GM23338 (cell line): Measurements from ENCODE around the gene DROSHA. TPM values are rescaled to one million over a fixed set of nuclear protein-coding genes. Genes with fewer than 3 reads are reported as not detected.

Experiments
- ATAC-seq: fragments of 200-7000 bp; cut with Tn5 transposase; 3 replicates; pipeline ENCODE4 v1.9.1; 2020
- DNase-seq: peaks from one replicate; pipeline ENCODE4 v3.0.0-alpha.2; 2015; ENCODE audit warnings: low spot score
- H2AFZ ChIP-seq: fragments of 200-600 bp; sonication (generic); 2 replicates; pipeline ENCODE4 v1.8.0; 2016; ENCODE audit warnings: antibody characterized with exemption, mild to moderate bottlenecking, moderate library complexity
- H3F3A ChIP-seq: fragments of 200-600 bp; sonication (generic); replicated peaks from 2 replicates; pipeline ENCODE4 v1.8.0; 2017; ENCODE audit warnings: antibody characterized with exemption, mixed run types, low read depth
- H3K27ac ChIP-seq: fragments of 200-600 bp; sonication (generic); 2 replicates; pipeline ENCODE4 v1.6.1; 2016; ENCODE audit warnings: low read depth
- H3K27me3 ChIP-seq: fragments of 200-600 bp; sonication (generic); 2 replicates; pipeline ENCODE4 v1.8.0; 2016; ENCODE audit warnings: mild to moderate bottlenecking, mixed run types, moderate library complexity; ENCODE audit not compliant: insufficient read depth
- H3K36me3 ChIP-seq: fragments of 200-600 bp; sonication (generic); 2 replicates; pipeline ENCODE4 v1.8.0; 2016; ENCODE audit warnings: mild to moderate bottlenecking; ENCODE audit not compliant: insufficient read depth
- H3K4me1 ChIP-seq: fragments of 200-600 bp; sonication (generic); 2 replicates; pipeline ENCODE4 v1.8.0; 2016; ENCODE audit warnings: mild to moderate bottlenecking, moderate library complexity; ENCODE audit not compliant: insufficient read depth
- H3K4me2 ChIP-seq: fragments of 200-600 bp; sonication (generic); 2 replicates; pipeline ENCODE4 v1.7.1; 2017; ENCODE audit warnings: mixed run types
- H3K4me3 ChIP-seq: fragments of 200-600 bp; sonication (generic); 2 replicates; pipeline ENCODE4 v1.6.1; 2016; ENCODE audit warnings: mixed run types
- H3K79me2 ChIP-seq: fragments of 200-600 bp; sonication (generic); replicated peaks from 2 replicates; pipeline ENCODE4 v1.8.0; 2017; ENCODE audit warnings: mild to moderate bottlenecking; ENCODE audit not compliant: insufficient read depth
- H3K9me2 ChIP-seq: fragments of 200-600 bp; sonication (generic); 2 replicates; pipeline ENCODE4 v1.8.0; 2017; ENCODE audit not compliant: insufficient read depth
- H4K20me1 ChIP-seq: fragments of 200-600 bp; sonication (generic); replicated peaks from 2 replicates; pipeline ENCODE4 v1.8.0; 2017; ENCODE audit warnings: mild to moderate bottlenecking; ENCODE audit not compliant: insufficient read depth
- H3K27ac Mint-ChIP-seq: 2 replicates; pipeline ENCODE4 v1.8.0; 2020; ENCODE audit warnings: inconsistent platforms, mild to moderate bottlenecking, moderate library complexity, mixed read lengths
- H3K27me3 Mint-ChIP-seq: 3 replicates; pipeline ENCODE4 v1.8.0; 2022; ENCODE audit warnings: low read depth, mild to moderate bottlenecking, moderate library complexity, mixed read lengths, inconsistent platforms; ENCODE audit not compliant: insufficient read depth, poor library complexity
- H3K36me3 Mint-ChIP-seq: 3 replicates; pipeline ENCODE4 v1.8.0; 2021; ENCODE audit warnings: low read depth, mild to moderate bottlenecking, inconsistent platforms, moderate library complexity, mixed read lengths
- H3K4me1 Mint-ChIP-seq: 3 replicates; pipeline ENCODE4 v1.8.0; 2020; ENCODE audit warnings: mild to moderate bottlenecking, inconsistent platforms, mixed read lengths
- H3K4me3 Mint-ChIP-seq: 3 replicates; pipeline ENCODE4 v1.8.0; 2021; ENCODE audit warnings: moderate library complexity, mild to moderate bottlenecking, inconsistent platforms, mixed read lengths
- H3K9me3 Mint-ChIP-seq: 3 replicates; pipeline ENCODE4 v1.8.0; 2020; ENCODE audit warnings: moderate library complexity, mild to moderate bottlenecking, inconsistent platforms, mixed read lengths
- CREB1 ChIP-seq: fragments of 250-450 bp; sonication (Bioruptor Pico); IDR thresholded peaks from 2 replicates; pipeline ENCODE4 v1.5.0; 2020; ENCODE audit warnings: low read depth, mild to moderate bottlenecking, moderate library complexity
- CTCF ChIP-seq, 2 experiments: fragments of 200-600 bp in 1 of 2; sonication (generic) in 1 of 2; conservative IDR thresholded peaks; 2 replicates each; pipeline versions ENCODE4 v1.5.1 to v1.6.1; 2016 to 2017; ENCODE audit warnings: antibody characterized with exemption in 2 of 2, low read depth in 2 of 2, mild to moderate bottlenecking in 2 of 2, moderate library complexity in 1 of 2
- EZH2 ChIP-seq: fragments of 200-600 bp; sonication (generic); IDR thresholded peaks from one replicate; pipeline ENCODE4 v1.8.0; 2017; ENCODE audit warnings: antibody characterized with exemption, mild to moderate bottlenecking, low read depth; ENCODE audit not compliant: unreplicated experiment
- EZH2phosphoT487 ChIP-seq: fragments of 200-600 bp; sonication (generic); IDR thresholded peaks from one replicate; pipeline ENCODE4 v1.8.1; 2018; ENCODE audit warnings: antibody characterized with exemption; ENCODE audit not compliant: unreplicated experiment
- JUNB ChIP-seq: IDR thresholded peaks from one replicate; pipeline ENCODE4 v1.6.1; 2016; ENCODE audit warnings: antibody characterized with exemption; ENCODE audit not compliant: unreplicated experiment
- NANOG ChIP-seq: IDR thresholded peaks from 2 replicates; pipeline ENCODE4 v1.6.1; 2016; ENCODE audit warnings: antibody characterized with exemption, borderline replicate concordance
- POLR2AphosphoS5 ChIP-seq: IDR thresholded peaks from 2 replicates; pipeline ENCODE4 v1.6.1; 2016; ENCODE audit warnings: antibody characterized with exemption, low read depth
- REST ChIP-seq: IDR thresholded peaks from one replicate; pipeline ENCODE4 v1.6.1; 2018; ENCODE audit warnings: antibody characterized with exemption; ENCODE audit not compliant: unreplicated experiment
- STAT1 ChIP-seq: IDR thresholded peaks from one replicate; pipeline ENCODE4 v1.6.1; 2016; ENCODE audit warnings: antibody characterized with exemption; ENCODE audit not compliant: unreplicated experiment
- ZNF114 ChIP-seq: fragments of 250-450 bp; sonication (Bioruptor Pico); IDR thresholded peaks from 2 replicates; pipeline ENCODE4 v1.5.0; 2020; ENCODE audit warnings: mild to moderate bottlenecking, moderate library complexity
- ZNF331 ChIP-seq: fragments of 250-450 bp; sonication (Bioruptor Pico); IDR thresholded peaks from 2 replicates; pipeline ENCODE4 v1.5.0; 2020; ENCODE audit warnings: low read depth, mild to moderate bottlenecking, moderate library complexity
- polyA plus RNA-seq: library from polyadenylated mRNA; unstranded; fragments of >200 nt; fragmentation: Nextera tagmentation; extraction: Ambion mirVana; gene quantifications from 2 replicates; pipeline ENCODE4 v1.2.1, GENCODE V29; 2016
- total RNA-seq: library from RNA; depleted of rRNA; stranded (reverse); fragments of >200 nt; shearing (Covaris generic); gene quantifications from 2 replicates; pipeline ENCODE4 v1.2.3, GENCODE V29; 2014
- TF ChIP-seq, protein P1 (sequence below): IDR thresholded peaks from 2 replicates; pipeline ENCODE4 v1.6.1; 2016; ENCODE audit warnings: antibody characterized with exemption

DROSHA gene
- total and polyA plus RNA-seq, 2 experiments from 2014 or later: 70.6 to 87.8 TPM

DNA sequence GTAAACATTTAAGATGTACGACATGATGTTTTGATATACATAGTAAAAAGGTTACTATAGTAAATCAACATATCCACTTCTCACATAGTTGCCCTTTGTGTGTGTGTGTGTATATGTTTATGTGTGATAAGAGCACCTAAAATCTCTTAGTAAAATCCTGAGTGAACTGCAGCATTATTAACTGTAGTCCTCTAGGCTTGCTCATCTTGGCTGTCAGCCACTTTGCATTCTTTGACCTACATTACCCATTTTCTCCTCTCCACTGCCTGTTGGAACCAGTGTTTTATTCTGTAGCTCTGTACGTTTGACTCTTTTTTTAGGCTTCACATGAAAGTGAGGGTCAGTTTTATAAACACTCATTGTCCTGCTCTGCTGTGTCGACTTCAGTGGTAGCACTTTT is 24.6 kb upstream of the DROSHA start:
- Histone ChIP-seq H2AFZ (no peak overlapping the region), H3K27me3 (no peaks in the 10 kb centered on the region), H3K4me3 (no peak overlapping the region), H3K4me2 (no peak overlapping the region), H3K9me2 (no peaks in the 10 kb centered on the region), H3K4me1 (no peaks in the 10 kb centered on the region), H3F3A (no peaks in the 10 kb centered on the region), H3K27ac (no peak overlapping the region), H4K20me1 (no peaks in the 10 kb centered on the region), H3K36me3 (peaks cover 16% of the 10 kb centered on the region), H3K79me2 (no peaks in the 10 kb centered on the region)
- peaks cover 45% of the 10 kb centered on the region for H3K36me3 Mint-ChIP-seq
- ATAC-seq: no peak
- no peaks in the 10 kb centered on the region for H3K27me3 Mint-ChIP-seq
- H3K4me1 Mint-ChIP-seq: no peaks in the 10 kb centered on the region
- H3K9me3 Mint-ChIP-seq: no peaks in the 10 kb centered on the region
- no peak overlapping the region for H3K4me3 Mint-ChIP-seq
- DNase-seq: no peak
- TF ChIP-seq CREB1 (CRISPR knock-in tag): no peak
- TF ChIP-seq ZNF114 (CRISPR knock-in tag): no peak
- TF ChIP-seq STAT1: no peak
- no peak for TF ChIP-seq EZH2phosphoT487
- H3K27ac Mint-ChIP-seq: no peak overlapping the region

- H3K4me2 ChIP-seq: no peak overlapping the region
- Mint-ChIP-seq H3K4me3 (no peak overlapping the region), H3K9me3 (no peaks in the 10 kb centered on the region), H3K4me1 (no peaks in the 10 kb centered on the region), H3K27me3 (no peaks in the 10 kb centered on the region), H3K27ac (no peak overlapping the region), H3K36me3 (peaks cover 53% of the 10 kb centered on the region)
- no peaks in the 10 kb centered on the region for H3K9me2 ChIP-seq
- H2AFZ ChIP-seq: no peak overlapping the region
- H3K79me2 ChIP-seq: no peaks in the 10 kb centered on the region
- peaks cover 21% of the 10 kb centered on the region for H3K36me3 ChIP-seq
- DNase-seq (no peak), ATAC-seq (no peak)
- H4K20me1 ChIP-seq: no peaks in the 10 kb centered on the region
- H3K4me1 ChIP-seq: no peaks in the 10 kb centered on the region
- H3K27ac ChIP-seq: no peak overlapping the region
- no peaks in the 10 kb centered on the region for H3F3A ChIP-seq
- no peak overlapping the region for H3K4me3 ChIP-seq
- no peaks in the 10 kb centered on the region for H3K27me3 ChIP-seq
- TF ChIP-seq EZH2 (no peak), CTCF (conservative IDR thresholded peaks at IDR 0.05; ENCODE audit: low read depth in 2 of 2) (no peak), REST (no peak), JUNB (no peak), POLR2AphosphoS5 (no peak), EZH2phosphoT487 (no peak), CREB1 (CRISPR knock-in tag) (no peak), NANOG (no peak), STAT1 (no peak), ZNF331 (CRISPR knock-in tag) (no peak), ZNF114 (CRISPR knock-in tag) (no peak)
- TF ChIP-seq, protein P1, sequence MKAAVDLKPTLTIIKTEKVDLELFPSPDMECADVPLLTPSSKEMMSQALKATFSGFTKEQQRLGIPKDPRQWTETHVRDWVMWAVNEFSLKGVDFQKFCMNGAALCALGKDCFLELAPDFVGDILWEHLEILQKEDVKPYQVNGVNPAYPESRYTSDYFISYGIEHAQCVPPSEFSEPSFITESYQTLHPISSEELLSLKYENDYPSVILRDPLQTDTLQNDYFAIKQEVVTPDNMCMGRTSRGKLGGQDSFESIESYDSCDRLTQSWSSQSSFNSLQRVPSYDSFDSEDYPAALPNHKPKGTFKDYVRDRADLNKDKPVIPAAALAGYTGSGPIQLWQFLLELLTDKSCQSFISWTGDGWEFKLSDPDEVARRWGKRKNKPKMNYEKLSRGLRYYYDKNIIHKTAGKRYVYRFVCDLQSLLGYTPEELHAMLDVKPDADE: no peak
Observed at GRCh38 chr5:31554552-31554951, 22.7 kb upstream of the DROSHA start.
